IMR-90 (cell line): Measurements from ENCODE around the gene C11orf98. TPM values are rescaled to one million over a fixed set of nuclear protein-coding genes. Genes with fewer than 3 reads are reported as not detected.

Source experiments
- ATAC-seq: fragments of 200-7000 bp; cut with Tn5 transposase; 2 replicates; pipeline ENCODE4 v1.9.1; 2020; ENCODE audit warnings: low read depth, mild to moderate bottlenecking, moderate library complexity
- BruUV-seq: library from RNA; stranded (reverse); fragments of 400-500 nt; replicated peaks from 2 replicates; lab custom pipeline; 2021; lab: Mats Ljungman, UMichigan
- CTCF ChIA-PET: fragments of 300-600 bp; formaldehyde crosslinking; extraction: SDS; loops from one replicate; lab custom pipeline; 2021; ENCODE audit warnings: antibody characterized with exemption; lab: Yijun Ruan, JAX
- POLR2A ChIA-PET: fragments of 300-600 bp; sonication (Branson Sonifier 250); formaldehyde crosslinking; loops from one replicate; lab custom pipeline; 2022; ENCODE audit warnings: antibody characterized with exemption; ENCODE audit not compliant: unreplicated experiment; lab: Charles Lee
- DNase-seq: peaks from one replicate; pipeline ENCODE4 v3.0.0; 2013
- H2AFZ ChIP-seq: replicated peaks from 2 replicates; pipeline ENCODE3; 2013; ENCODE audit warnings: low read length, mild to moderate bottlenecking; ENCODE audit not compliant: poor library complexity
- H2AK5ac ChIP-seq: 2 replicates; pipeline ENCODE4 v1.6.1; 2013; ENCODE audit warnings: low read depth, low read length, inconsistent platforms
- H2AK9ac ChIP-seq: replicated peaks from 2 replicates; pipeline ENCODE3; 2013; ENCODE audit warnings: mild to moderate bottlenecking, low read depth, low read length, moderate library complexity; ENCODE audit not compliant: poor library complexity
- H2BK120ac ChIP-seq: 2 replicates; pipeline ENCODE4 v1.6.1; 2013; ENCODE audit warnings: low read depth, low read length, inconsistent platforms
- H2BK15ac ChIP-seq: 3 replicates; pipeline ENCODE4 v1.6.1; 2013; ENCODE audit warnings: low read depth, low read length, inconsistent platforms
- H2BK20ac ChIP-seq: 2 replicates; pipeline ENCODE4 v1.6.1; 2013; ENCODE audit warnings: low read depth, mild to moderate bottlenecking, inconsistent platforms, low read length, moderate library complexity
- H2BK5ac ChIP-seq: 2 replicates; pipeline ENCODE4 v1.6.1; 2013; ENCODE audit warnings: mild to moderate bottlenecking, low read depth, low read length, inconsistent platforms; ENCODE audit not compliant: poor library complexity, severe bottlenecking
- H3K14ac ChIP-seq: replicated peaks from 2 replicates; pipeline ENCODE4 v1.6.1; 2013; ENCODE audit warnings: low read depth, low read length, inconsistent platforms
- H3K18ac ChIP-seq: 2 replicates; pipeline ENCODE4 v1.6.1; 2013; ENCODE audit warnings: low read depth, low read length, control low read depth
- H3K23ac ChIP-seq: 2 replicates; pipeline ENCODE4 v1.6.1; 2013; ENCODE audit warnings: low read depth, low read length, inconsistent platforms
- H3K27ac ChIP-seq: 2 replicates; pipeline ENCODE4 v1.5.1; 2013; ENCODE audit warnings: mild to moderate bottlenecking, control low read depth, low read length; ENCODE audit not compliant: insufficient read depth
- H3K27me3 ChIP-seq: 2 replicates; pipeline ENCODE4 v1.6.1; 2013; ENCODE audit warnings: low read length; ENCODE audit not compliant: control insufficient read depth, insufficient read depth
- H3K36me3 ChIP-seq: 2 replicates; pipeline ENCODE4 v1.6.1; 2013; ENCODE audit warnings: low read length, mixed read lengths; ENCODE audit not compliant: control insufficient read depth, insufficient read depth
- H3K4ac ChIP-seq: 2 replicates; pipeline ENCODE4 v1.6.1; 2013; ENCODE audit warnings: low read depth, low read length, inconsistent platforms
- H3K4me1 ChIP-seq: 2 replicates; pipeline ENCODE4 v1.6.1; 2013; ENCODE audit warnings: low read length, mixed read lengths; ENCODE audit not compliant: control insufficient read depth, insufficient read depth
- H3K4me2 ChIP-seq: 2 replicates; pipeline ENCODE4 v1.6.1; 2013; ENCODE audit warnings: low read depth, mild to moderate bottlenecking, control low read depth, low read length, moderate library complexity
- H3K4me3 ChIP-seq: 2 replicates; pipeline ENCODE4 v1.5.1; 2013; ENCODE audit warnings: low read depth, mild to moderate bottlenecking, control low read depth, low read length, moderate library complexity; ENCODE audit not compliant: insufficient read depth
- H3K56ac ChIP-seq: 2 replicates; pipeline ENCODE4 v1.6.1; 2013; ENCODE audit warnings: low read length, inconsistent platforms; ENCODE audit not compliant: insufficient read depth; ENCODE audit errors: extremely low read depth
- H3K79me1 ChIP-seq, 2 experiments: 2 replicates each; pipeline ENCODE4 v1.6.1; 2013; ENCODE audit warnings: low read length in 2 of 2, inconsistent platforms in 1 of 2, low read depth in 1 of 2
- H3K9ac ChIP-seq: 2 replicates; pipeline ENCODE4 v1.6.1; 2013; ENCODE audit warnings: low read depth, low read length, control low read depth
- H3K9me1 ChIP-seq: 2 replicates; pipeline ENCODE4 v1.6.1; 2013; ENCODE audit warnings: low read length, inconsistent platforms; ENCODE audit not compliant: insufficient read depth
- H3K9me3 ChIP-seq: 2 replicates; pipeline ENCODE4 v1.6.1; 2013; ENCODE audit warnings: low read length; ENCODE audit not compliant: control insufficient read depth, insufficient read depth
- H4K20me1 ChIP-seq: 2 replicates; pipeline ENCODE4 v1.6.1; 2013; ENCODE audit warnings: low read length, inconsistent platforms; ENCODE audit not compliant: insufficient read depth
- H4K5ac ChIP-seq: 2 replicates; pipeline ENCODE4 v1.6.1; 2013; ENCODE audit warnings: mild to moderate bottlenecking, low read depth, low read length, control low read depth
- H4K8ac ChIP-seq, 2 experiments: 2 replicates each; pipeline ENCODE4 v1.6.1; 2013; ENCODE audit warnings: low read depth in 2 of 2, low read length in 2 of 2, control low read depth in 1 of 2, inconsistent platforms in 1 of 2
- H4K91ac ChIP-seq: 2 replicates; pipeline ENCODE4 v1.6.1; 2013; ENCODE audit warnings: low read depth, low read length, inconsistent platforms; ENCODE audit not compliant: insufficient read depth
- CHD1 ChIP-seq: IDR thresholded peaks from 2 replicates; pipeline ENCODE4 v1.6.1; 2012; ENCODE audit warnings: low read depth, low read length, improper control_type of control experiment
- ELK1 ChIP-seq: fragments of 150-350 bp; IDR thresholded peaks from 2 replicates; pipeline ENCODE4 v1.6.1; 2016; ENCODE audit warnings: low read depth, mild to moderate bottlenecking, low read length, moderate library complexity, borderline replicate concordance
- FOS ChIP-seq: fragments of 150-350 bp; IDR thresholded peaks from 2 replicates; pipeline ENCODE4 v1.6.1; 2016; ENCODE audit warnings: low read depth, low read length
- MAFK ChIP-seq: IDR thresholded peaks from 2 replicates; pipeline ENCODE4 v1.6.1; 2012; ENCODE audit warnings: low read depth, low read length, improper control_type of control experiment
- MAZ ChIP-seq: IDR thresholded peaks from 2 replicates; pipeline ENCODE4 v1.6.1; 2012; ENCODE audit warnings: low read depth, mild to moderate bottlenecking, low read length, improper control_type of control experiment, moderate library complexity, borderline replicate concordance
- RCOR1 ChIP-seq: IDR thresholded peaks from 2 replicates; pipeline ENCODE4 v1.6.1; 2012; ENCODE audit warnings: mild to moderate bottlenecking, low read length, improper control_type of control experiment; ENCODE audit not compliant: insufficient replicate concordance
- RFX5 ChIP-seq: IDR thresholded peaks from 2 replicates; pipeline ENCODE4 v1.8.0; 2012; ENCODE audit warnings: low read depth, mild to moderate bottlenecking, low read length, moderate library complexity
- SMC3 ChIP-seq: fragments of 150-350 bp; IDR thresholded peaks from 2 replicates; pipeline ENCODE4 v1.6.1; 2016; ENCODE audit warnings: low read depth, mild to moderate bottlenecking, antibody characterized with exemption, low read length, moderate library complexity
- WGBS, 2 experiments: methylation state at CpG; one replicate each; pipeline versions ENCODE4 v1.1.5 to v1.1.7; 2013; ENCODE audit warnings: missing lambda C conversion rate in 2 of 2; ENCODE audit not compliant: insufficient read length in 1 of 2; ENCODE audit errors: extremely low coverage in 2 of 2; 5-methylcytosine and 5-hydroxymethylcytosine counted together
- dilution Hi-C: fragments of 300-500 bp; cut with HindIII; formaldehyde crosslinking; loops from one replicate; pipeline ENCODE4 v1.14.3; 2018; ENCODE audit warnings: low sequenced_read_pairs; ENCODE audit not compliant: unreplicated experiment
- in situ Hi-C: fragments of 300-500 bp; cut with MboI; formaldehyde crosslinking; loops from 3 replicates; pipeline ENCODE4 v1.14.3; 2019; ENCODE audit warnings: low sequenced_read_pairs, inconsistent platforms, mixed read lengths
- intact Hi-C: fragments of 100-400 bp; cut with micrococcal nuclease; formaldehyde crosslinking; loops from 2 replicates; pipeline ENCODE4 v1.10.0; 2022
- polyA plus RNA-seq, 3 experiments: library from polyadenylated mRNA; depleted of rRNA; stranded (reverse); fragments of >200 nt; gene quantifications; 2 replicates each; pipeline ENCODE4 v1.2.3, GENCODE V29; 2012; ENCODE audit warnings: low replicate concordance in 1 of 3
- total RNA-seq: library from RNA; depleted of rRNA; stranded (reverse); fragments of >200 nt; gene quantifications from 2 replicates; pipeline ENCODE4 v1.2.3, GENCODE V29; 2012

C11orf98 gene
- total and polyA plus RNA-seq, 2 of the 4 experiments (the other 2 are of a cell fraction) = 41.2 to 62.3 TPM

- Histone ChIP-seq H2BK15ac (no peak overlapping the region), H3K4me2 (no peak overlapping the region), H2BK20ac (no peak overlapping the region), H3K79me1 (peaks cover 21 to 32% of the 10 kb centered on the region in 2 experiments), H3K36me3 (peaks cover 22% of the 10 kb centered on the region), H4K8ac (no peak overlapping the region), H3K18ac (no peak overlapping the region), H3K4me3 (no peak overlapping the region), H2BK5ac (no peak overlapping the region), H2AK5ac (no peak overlapping the region), H3K27me3 (no peaks in the 10 kb centered on the region), H3K23ac (no peak overlapping the region), H3K4ac (no peak overlapping the region), H3K9ac (no peak overlapping the region), H3K56ac (no peak overlapping the region), H4K91ac (no peak overlapping the region), H2BK120ac (no peak overlapping the region), H3K4me1 (peaks cover 10% of the 10 kb centered on the region), H3K27ac (no peak overlapping the region), H2AFZ (no peak overlapping the region), H4K5ac (no peak overlapping the region), H2AK9ac (no peak overlapping the region), H3K9me3 (no peaks in the 10 kb centered on the region), H3K14ac (no peak overlapping the region), H4K20me1 (peaks cover 11% of the 10 kb centered on the region), H3K9me1 (peaks cover 3% of the 10 kb centered on the region; the same call in 1 of the 2 replicates)
- no peak for DNase-seq
- dilution Hi-C loops = no loop called here
- TF ChIP-seq ELK1 (no peak), RCOR1 (no peak), FOS (no peak), SMC3 (no peak), MAFK (no peak), RFX5 (no peak), MAZ (no peak), CHD1 (no peak)
- WGBS, 2 experiments = no CpG with 5 or more reads among the region's 7 CpGs
- no TSS peak for BruUV-seq
- intact Hi-C loops = no loop called here
- ChIA-PET CTCF (no interaction called here), POLR2A (no interaction called here)
- in situ Hi-C loops = no loop called here
- no peak for ATAC-seq
Observed at GRCh38 chr11:62615521-62615920, 49.5 kb downstream of the C11orf98 start.
